NCI-H748 (cell line): ENCODE results near the gene ANKRD60.

ENCODE experiments used
- DNase-seq: peaks from one replicate; lab custom pipeline; 2025; ENCODE audit not compliant: unreplicated experiment; lab: John Stamatoyannopoulos, UW

The ANKRD60 gene

GRCh38 chr20:58196402-58197184 lies 31.9 kb downstream of the ANKRD60 start:
- DNase-seq: no peak

DNA sequence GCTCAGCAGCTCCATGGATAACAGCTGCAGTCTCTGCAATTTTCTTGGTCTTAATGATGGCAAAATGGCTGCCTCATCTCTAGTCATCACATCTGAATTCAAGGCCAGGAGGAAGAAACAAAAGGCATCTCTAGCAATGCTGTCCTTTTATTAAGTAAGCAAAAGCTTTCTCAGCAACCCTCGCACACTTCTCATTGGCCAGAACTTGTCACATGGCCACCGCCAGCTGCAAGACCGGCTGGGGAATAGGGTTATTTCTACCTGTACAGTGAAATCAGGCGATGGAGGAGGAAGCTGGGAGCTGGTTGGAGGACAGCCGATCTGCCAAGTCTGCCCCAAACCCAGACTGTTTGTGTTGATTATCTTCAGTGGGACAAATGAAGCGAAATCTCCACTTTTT lies 33.4 kb downstream of the ANKRD60 start:
- DNase-seq: no peak

DNA sequence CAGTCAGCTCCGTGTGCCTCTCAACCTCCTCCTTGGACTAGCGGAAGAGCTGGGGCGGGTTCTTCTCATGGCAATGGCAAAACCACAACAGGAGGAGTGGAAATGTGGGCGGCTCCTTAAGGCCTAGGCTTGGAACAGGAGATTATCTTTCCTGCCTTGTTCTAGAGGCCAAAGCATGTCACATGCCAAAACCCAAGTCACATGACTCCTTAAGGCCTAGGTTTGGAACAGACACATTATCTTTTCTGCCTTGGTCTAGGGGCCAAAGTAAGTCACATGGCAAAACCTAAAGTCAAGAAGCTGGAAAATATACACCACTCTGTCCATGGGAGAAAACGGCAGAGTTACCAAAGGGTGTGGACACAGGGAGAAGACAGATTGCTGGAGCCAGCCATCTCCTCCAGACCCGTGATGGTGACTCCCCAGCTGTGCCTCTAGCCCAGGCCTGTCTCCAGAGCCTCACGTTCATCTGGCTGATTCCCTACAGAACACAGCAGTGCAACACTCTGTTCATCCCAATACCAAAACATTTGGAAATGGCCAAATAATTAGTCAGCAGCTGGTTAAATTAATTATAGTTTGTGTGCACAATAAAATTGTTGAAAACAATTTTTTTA lies 34.2 kb downstream of the ANKRD60 start:
- no peak for DNase-seq

GRCh38 chr20:58192567-58192966 lies 35.9 kb downstream of the ANKRD60 start:
- no peak for DNase-seq

DNA sequence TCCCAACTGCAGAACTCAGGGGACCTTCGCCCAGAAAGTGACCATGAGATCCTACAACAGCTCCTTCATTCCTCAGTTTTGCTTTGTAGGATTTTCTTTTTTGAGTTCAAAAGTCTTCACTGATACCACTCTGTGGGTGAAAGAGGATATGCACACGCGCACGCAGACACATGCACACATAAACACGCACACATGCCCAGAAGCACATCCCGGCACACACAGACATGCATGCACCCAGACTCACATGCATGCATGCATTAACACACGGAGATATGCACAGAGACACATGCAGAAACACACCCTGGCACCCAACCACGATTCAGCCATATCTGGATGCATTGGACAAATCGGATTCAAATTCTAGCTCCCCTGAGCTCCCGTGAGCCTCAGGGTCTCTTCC lies 36.4 kb downstream of the ANKRD60 start:
- no peak for DNase-seq

DNA sequence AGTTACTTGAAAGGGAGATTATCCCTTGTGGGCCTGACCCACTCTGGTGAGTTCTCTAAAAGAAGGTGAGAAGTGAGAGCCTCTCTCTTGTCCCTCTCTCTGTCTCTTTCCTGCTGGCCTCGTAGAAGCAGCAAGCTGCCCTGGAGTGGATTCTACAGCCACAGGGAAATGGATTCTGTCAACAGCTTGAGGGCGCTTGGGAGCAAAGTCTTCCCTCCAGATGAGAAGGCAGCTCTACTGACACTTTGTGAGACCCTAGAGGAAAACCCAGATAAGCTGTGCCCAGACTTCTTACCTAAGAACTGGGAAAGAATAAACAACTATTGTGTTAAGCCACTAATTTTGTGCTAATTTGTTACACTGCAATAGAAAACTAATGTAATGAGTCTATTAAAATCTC lies 39.9 kb downstream of the ANKRD60 start:
- DNase-seq: no peak

DNA sequence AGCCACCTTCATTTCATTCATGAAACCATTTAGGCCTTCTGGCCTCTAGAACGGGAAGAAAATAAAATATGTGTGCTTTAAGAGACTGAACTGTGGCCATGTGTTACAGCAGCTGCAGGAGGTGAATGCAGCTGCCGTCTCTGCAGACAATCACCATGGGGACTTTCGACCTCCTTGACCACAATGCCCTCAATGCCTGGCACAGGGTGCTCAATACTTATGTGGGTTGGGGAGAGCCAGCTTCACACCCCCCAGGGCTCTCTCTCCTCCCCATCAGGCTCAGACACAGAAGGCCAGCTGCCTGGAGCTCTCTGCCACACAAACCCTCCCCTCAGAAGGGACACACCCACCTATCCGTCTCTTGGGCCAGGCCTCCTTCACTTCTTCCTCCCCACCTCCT lies 43.5 kb downstream of the ANKRD60 start:
- DNase-seq: no peak

GRCh38 chr20:58184063-58184462 lies 44.4 kb downstream of the ANKRD60 start:
- DNase-seq: no peak

- DNase-seq: no peak
These were observed 45.8 kb downstream of the ANKRD60 start for GRCh38 chr20:58182521-58183140.

DNA sequence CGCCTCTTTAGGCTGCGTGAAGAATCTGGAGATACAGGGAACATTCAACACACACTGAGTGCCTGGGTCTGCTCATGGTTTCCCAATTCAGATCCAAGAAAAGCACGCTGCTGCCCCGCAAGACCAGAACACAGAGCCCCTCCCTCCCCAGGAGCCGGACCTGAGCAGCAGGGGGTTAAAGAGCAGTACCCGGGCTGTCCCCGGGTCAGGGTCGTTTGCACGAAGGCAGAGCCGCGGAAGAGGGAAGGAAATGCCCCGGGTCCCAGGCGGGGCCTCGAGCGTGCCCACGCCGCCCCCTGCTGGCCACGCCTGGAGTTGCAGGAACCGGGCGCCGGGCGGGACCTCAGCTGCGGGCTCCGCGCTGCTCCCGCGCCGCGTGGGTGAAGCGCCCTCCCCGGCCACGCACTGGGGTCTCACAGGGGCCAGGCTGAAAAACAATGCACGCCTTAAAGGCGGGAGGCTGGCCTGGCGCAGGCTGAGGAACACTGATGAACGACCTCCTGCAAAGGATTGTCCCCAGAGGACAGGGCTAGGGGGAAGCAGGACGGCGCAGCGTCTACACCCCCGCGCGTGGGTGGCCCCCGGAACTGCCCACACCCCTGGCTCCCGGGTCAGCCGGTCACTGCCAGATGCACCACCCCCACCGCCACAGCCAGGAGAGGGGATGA lies 48.9 kb downstream of the ANKRD60 start:
- DNase-seq: peak; percentile 46

DNA sequence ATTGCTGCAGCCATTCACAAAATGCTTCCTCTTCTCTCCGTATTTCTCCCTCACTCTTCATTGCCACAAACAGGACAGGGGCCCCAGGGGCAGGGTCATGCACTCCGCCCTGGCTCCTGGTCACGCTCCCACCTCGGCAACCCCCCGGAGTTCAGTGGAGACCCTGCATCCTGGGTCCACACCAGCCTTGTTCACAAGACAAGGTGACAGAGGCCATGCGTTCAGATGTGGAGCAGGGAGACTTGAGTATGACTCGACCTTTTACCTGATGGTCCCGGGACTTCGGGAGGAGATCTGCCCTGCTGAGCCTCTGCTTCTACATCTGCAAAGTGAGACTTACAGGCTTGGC lies 49.4 kb downstream of the ANKRD60 start:
- no peak for DNase-seq

GRCh38 chr20:58177799-58178198 lies 50.7 kb downstream of the ANKRD60 start:
- no peak for DNase-seq

- DNase-seq: no peak
These were observed 52.6 kb downstream of the ANKRD60 start for GRCh38 chr20:58175836-58176235.

GRCh38 chr20:58175425-58175824 lies 53.0 kb downstream of the ANKRD60 start:
- no peak for DNase-seq

DNA sequence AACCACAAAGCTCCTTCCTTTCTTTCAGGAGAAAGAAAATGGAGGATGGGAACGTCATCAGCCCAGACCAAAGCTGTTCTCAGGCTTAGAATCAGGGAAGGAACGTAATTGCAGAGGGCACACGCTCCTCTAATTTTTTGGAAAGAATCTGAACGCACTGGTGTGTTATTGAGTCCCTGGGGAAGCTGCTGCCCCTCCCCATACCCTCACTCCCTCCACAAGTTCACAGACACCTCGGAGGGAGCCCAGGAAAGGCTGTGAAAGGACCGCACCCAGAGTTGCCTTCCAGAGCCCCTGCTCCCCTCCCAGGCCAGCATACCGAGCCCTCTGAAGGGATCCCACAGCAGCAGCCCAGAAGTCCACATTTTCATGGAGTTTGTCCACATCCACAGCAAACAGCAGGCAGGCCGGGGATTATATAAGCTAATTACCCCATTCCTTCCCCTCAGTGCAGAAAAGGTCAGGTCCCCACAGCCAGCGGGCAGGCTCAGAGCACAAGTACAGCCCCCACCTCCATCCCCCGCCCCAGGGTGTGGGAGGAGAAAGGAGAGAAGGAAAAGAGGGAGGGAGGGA lies 53.7 kb downstream of the ANKRD60 start:
- DNase-seq: no peak

GRCh38 chr20:58173930-58174707 lies 54.3 kb downstream of the ANKRD60 start:
- DNase-seq: no peak

DNA sequence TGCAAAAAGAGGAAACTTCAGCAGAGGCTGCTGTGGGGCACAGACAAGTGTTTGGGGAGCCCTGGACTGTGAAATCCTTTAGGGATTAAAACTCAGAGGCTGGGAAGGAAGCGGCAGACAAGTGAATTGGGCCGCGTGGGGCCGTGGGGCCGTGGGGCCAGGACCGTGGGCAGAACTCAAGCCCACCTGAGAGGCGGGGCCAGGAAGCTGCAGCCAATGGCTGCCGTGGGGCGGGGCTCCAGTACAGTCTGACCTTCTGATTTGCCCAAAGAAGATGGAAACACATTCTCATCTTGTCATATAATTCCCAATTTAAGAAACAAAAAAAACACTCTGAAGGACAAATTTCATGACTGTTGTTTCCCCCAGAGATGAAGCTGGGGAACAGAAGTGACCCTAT lies 55.4 kb downstream of the ANKRD60 start:
- no peak for DNase-seq

DNA sequence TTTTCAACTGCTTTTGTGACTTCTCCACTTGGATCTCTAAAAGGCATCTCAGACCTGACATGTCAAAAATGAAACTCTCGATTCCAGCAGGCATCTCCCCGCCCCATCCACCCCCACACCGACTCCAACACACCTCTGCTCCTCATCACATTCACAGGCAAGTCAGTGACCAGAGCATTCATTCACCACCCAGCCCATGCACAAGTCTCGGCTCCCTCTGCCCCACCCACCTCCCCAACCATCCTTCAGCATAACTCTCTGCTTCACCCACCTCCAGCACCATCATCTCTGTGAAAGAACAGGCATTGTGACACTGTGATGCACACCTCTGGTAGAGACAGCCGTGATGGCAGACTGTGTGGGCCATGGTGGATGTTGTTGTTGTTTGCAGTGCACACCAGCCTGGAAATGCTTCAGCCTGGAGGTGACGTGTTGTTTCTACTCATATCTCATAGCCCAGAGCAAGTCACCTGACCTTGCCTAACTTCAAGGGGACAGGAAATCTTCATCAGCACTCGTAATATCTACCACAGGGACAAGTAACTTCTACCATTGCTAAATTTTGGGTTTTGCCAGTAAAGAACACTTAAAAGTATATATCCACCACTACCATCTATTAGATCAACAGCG lies 56.5 kb downstream of the ANKRD60 start:
- DNase-seq: no peak

GRCh38 chr20:58169450-58169849 lies 59.0 kb downstream of the ANKRD60 start:
- no peak for DNase-seq

- no peak for DNase-seq
These were observed 59.6 kb downstream of the ANKRD60 start for GRCh38 chr20:58168843-58169242.
